Stimulated activated CD8-positive, alpha-beta memory T cell treated with anti-CD3 and anti-CD28 coated beads, Interleukin-15, amount 100 ng/mL, for 1 hour (primary cell): ENCODE results near the gene PLA2G2C.
"Not testable (repeated sequence)": the region's sequence is repeated elsewhere in the genome, so short reads cannot be mapped to it uniquely, and the experiment has no call there.

Source experiments
- DNase-seq: peaks from one replicate; pipeline ENCODE4 v3.0.0-alpha.2; 2020; ENCODE audit warnings: low read depth

The PLA2G2C gene, protein sequence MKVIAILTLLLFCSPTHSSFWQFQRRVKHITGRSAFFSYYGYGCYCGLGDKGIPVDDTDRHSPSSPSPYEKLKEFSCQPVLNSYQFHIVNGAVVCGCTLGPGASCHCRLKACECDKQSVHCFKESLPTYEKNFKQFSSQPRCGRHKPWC

DNA sequence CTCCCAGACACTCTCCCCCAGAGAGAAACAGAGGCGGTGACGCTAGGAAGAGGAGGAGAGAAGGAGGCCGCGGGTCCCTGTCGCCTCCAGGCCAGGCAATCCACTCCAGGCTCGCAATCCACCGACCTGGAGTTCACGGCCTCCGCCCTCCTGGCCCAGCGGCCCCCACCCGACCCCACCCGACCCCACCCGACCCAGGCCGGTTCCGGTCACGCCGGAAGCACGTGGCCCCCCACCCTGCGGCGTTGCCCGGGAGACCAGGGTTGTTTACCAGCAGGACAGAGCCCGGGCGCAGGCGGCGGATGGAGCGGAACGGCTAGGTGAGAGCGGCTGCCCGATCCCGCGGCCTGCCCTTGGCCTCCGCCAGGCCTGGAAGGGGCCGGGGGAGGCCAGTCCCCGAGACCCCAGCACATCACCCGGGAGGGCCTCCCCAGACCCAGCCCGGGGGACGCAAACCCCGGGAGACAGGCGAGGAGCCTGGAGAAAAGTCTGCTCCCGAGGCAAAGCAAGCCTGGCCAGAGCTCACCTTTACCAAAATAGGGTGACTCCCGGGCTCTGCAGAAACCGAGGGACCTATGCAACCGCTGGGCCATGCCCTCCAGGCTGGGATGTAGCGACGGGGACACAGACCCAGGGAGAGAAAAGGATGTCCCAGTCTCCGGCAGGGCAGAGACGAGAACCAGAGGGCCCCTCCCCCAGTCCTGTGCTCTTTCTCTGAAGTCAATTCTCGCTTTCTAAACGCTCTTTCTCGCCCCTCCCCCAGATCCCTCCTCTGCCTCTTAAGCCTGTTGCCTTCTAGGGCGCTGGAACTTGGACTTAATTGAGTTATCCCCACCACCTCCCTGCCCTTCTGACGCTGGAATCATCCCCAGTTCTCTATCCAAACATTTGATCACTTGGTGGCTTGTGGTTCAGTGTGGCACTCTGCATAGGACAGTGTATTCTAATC is at the start of gene PLA2G2C, which contains the start of gene UBXN10:
TSS of gene PLA2G2C (minus strand) at position 685 of the 949 bp plus-strand sequence. CDS start 9,155 bp downstream, outside the sequence.
TSS of gene UBXN10 (plus strand) at position 263 of the 949 bp plus-strand sequence. CDS start 4,466 bp downstream, outside the sequence.
- DNase-seq = no peak

- no peak for DNase-seq
Measured at GRCh38 chr1:20234788-20235535, 48.6 kb upstream of the PLA2G2C start.

DNA sequence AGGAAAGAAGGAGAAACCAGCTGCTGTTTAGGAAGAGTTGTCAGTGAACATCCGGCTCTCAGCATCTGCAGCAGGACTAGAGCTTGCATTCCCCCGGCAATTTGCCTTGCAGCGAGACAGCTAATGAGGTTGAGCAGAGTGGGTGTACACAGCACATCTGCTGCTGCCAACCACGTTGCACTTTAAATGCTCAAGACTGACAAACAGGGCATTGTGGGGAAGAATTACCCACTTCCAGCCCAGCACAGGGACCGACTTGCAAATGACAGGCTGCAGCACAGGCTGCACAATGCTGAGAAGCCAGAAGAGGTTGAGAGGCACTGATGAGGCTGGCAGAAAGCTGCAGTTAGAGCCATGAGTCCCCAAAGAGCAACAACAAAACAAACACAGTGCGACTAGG is 47.5 kb upstream of the PLA2G2C start:
- no peak for DNase-seq

DNA sequence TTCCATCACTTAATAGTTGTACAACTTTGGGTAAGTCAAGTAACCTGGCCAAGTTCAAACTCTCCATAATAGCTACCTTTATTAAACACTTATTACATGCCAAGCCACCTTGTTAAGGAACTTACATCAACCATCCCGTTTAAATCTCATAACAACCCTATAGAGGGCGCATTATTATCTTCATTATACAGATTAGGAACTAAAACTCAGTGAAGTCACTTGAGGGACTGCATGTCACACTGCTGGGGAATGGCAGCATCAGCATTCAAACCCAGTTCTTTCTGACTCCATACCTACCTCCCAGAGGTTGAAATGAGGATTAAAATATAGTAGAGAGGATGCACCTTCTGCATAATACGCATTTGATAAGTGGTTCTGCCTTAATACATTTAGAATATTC is 47.1 kb upstream of the PLA2G2C start:
- DNase-seq = no peak

DNA sequence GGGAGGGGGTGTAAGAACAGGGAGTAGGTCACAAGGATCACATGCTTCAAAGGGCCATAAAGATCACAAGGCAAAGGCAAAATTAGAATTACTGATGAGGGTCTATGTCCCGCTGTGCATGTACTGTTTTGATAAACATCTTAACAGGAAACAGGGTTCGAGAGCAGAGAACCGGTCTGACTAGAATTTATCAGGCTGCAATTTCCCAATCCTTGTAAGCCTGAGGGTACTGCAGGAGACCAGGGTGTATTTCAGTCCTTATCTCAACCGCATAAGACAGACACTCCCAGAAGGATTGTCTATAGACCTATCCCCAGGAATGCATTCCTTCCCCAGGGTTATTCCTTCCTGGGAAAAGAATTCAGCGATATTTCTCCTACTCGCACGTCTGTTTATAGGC is 46.2 kb upstream of the PLA2G2C start:
- not testable (repeated sequence) for DNase-seq

GRCh38 chr1:20229171-20229570 is 42.9 kb upstream of the PLA2G2C start:
- no peak for DNase-seq

GRCh38 chr1:20228314-20228825 is 42.1 kb upstream of the PLA2G2C start:
- no peak for DNase-seq

DNA sequence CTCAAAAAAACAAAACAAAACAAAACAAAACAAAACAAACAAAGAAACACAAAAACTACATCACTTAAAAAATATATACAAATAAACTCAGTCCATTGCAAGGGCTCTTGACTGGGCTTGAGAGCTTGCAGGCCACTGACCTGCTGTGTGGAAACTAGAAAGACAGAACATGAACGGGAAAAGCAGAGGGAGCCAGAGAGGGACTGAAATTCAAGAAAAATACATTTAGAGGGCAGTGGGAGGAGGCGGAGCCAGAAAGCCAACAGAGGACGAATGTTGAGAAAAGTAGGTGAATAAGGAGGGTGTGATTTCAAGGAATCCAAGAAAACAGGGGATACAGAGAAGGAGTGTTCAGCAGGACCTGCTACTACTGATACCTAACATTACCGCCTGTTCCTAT is 41.4 kb upstream of the PLA2G2C start:
- DNase-seq = no peak

GRCh38 chr1:20224546-20224945 is 38.2 kb upstream of the PLA2G2C start:
- no peak for DNase-seq

GRCh38 chr1:20223551-20224419 is 37.5 kb upstream of the PLA2G2C start:
- DNase-seq = no peak

- no peak for DNase-seq
Measured at GRCh38 chr1:20223106-20223505, 36.8 kb upstream of the PLA2G2C start.

DNA sequence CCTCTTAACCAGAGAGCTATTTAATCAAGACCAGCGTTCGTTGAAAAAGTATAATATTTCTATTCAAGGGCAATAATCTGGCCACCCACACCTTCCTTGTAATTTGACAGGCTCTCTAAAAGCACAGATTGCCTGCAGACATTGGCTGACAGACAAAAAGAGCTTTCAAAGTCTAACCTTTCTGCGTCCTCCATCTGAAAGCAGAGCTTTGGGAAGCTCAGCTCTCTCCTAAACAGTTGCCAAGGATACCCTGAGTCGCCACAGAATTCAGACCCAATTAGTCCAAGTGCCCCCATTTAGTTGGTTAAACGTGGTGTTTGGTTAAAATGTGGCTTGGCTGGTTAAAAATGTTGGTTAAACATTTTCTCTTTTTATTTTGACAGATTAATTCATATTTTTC is 33.7 kb upstream of the PLA2G2C start:
- no peak for DNase-seq

DNA sequence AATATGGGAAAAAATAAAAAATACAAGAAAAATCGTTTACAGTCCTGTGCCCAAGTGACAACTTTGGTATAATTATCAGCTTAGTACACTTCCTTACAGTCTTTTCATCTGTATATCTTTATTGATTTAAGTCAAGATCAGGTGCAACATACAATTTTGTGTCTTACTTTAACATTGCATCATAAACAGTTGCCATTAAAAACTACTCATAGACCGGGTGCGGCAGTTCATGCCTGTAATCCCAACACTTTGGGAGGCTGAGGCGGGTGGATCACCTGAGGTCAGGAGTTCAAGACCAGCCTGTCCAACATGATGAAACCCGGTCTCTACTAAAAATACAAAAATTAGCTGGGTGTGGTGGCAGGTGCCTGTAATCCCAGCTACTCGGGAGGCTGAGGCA is 32.7 kb upstream of the PLA2G2C start:
- DNase-seq = not testable (repeated sequence)

- DNase-seq = no peak
Measured at GRCh38 chr1:20216574-20216973, 30.3 kb upstream of the PLA2G2C start.

GRCh38 chr1:20215716-20216115 is 29.4 kb upstream of the PLA2G2C start:
- no peak for DNase-seq

GRCh38 chr1:20212685-20213331 is 26.5 kb upstream of the PLA2G2C start:
- DNase-seq = peak; percentile 13

GRCh38 chr1:20212085-20212684 is 25.9 kb upstream of the PLA2G2C start:
- DNase-seq = no peak

DNA sequence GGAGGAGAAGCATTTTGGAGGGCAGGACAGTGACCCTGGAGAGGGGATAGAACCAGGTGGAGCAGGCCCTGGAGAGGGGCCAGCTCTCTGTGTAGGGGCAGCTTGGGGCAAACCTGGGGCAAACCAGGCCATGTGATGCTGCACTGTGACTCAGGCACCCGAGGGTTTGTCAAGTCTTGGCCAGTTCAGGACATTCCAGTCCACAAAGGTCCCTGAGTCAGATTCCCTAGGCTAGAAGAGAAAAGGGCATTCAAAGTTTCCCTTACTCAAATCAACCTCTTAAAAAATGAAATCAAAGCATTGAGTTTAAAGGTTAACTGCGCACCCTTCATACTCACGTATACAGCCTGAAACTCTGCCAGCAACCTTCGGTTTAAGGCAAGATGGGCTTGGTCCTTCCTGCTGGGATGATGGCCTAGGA is 25.2 kb upstream of the PLA2G2C start:
- no peak for DNase-seq

DNA sequence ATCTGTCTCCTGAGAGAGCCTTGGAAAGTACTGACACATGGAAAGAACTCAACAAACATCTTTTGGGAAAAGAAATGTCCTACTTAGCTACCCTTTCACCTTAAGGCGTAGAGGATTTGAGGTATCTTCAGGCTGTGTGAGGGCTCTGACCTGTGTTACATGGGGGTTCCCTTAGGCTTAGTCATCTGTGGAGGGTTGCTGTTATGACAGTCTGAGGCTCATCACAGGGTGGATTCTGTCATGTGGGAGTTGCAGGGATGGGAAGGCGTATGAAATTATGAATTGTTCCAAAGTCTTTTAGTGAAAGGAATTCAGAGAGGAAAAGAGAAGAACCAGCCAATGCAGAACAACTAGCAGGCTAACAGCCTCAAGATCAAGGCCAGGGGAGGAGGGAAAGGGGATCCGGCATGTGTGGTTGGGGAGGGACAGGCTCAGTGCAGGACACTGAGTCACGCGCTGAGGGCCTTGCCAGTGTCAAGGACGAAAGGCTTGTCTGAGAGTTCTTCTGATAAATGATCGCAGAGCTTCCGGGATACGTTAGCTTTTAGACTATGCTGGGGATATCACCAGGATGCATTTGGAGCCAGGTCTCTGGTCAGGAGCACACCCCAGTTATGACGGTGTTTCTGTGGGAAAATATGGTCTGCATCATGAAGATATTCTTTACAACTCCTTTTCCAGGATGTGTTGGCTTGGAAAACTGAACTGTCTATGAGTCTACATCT is 24.6 kb upstream of the PLA2G2C start:
- DNase-seq = no peak

DNA sequence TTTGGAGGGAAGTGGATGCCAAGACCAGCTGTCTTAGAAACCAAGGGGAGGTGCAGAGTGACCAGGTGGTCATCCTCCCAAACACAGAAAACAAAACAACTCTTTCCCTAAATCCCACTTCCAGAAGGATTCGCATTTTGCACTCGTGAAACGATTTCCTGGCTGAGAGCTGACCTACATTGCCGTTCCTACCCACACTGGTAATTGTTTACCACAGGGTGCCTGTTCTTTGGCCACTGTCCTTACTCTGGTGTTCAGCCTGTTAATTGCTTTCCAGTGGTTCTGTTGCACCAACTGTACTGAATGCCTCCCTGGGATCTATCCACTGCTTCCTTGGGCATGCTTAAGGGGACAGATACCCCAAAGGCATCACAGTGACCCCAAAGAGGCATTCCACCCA is 23.2 kb upstream of the PLA2G2C start:
- no peak for DNase-seq
